ENCODE results near the gene HCST. TPM values are rescaled to one million over a fixed set of nuclear protein-coding genes. Genes with fewer than 3 reads are reported as not detected.

HCST gene
- total RNA-seq, 1 donor from 2014 or later, result 9.1 TPM

GRCh38 chr19:35895911-35896642, 6.3 kb upstream of the HCST start:
- TF ChIP-seq POLR2AphosphoS5 (IDR thresholded peaks at IDR 0.05; ENCODE audit: insufficient read depth in 1 of 2, low read depth in 1 of 2) (no peak), POLR2A (IDR thresholded peaks at IDR 0.05) (no peak), CTCF (IDR thresholded peaks at IDR 0.05) (no peak)
- H3K36me3 ChIP-seq, result peaks cover 0 to 43% of the 10 kb centered on the region in 2 donors
- H3K4me1 ChIP-seq, result peaks cover 22% of the 10 kb centered on the region
- H3K27me3 ChIP-seq, result no peaks in the 10 kb centered on the region
- no peak overlapping the region for H3K4me3 ChIP-seq
- intact Hi-C loops (cut with DNase I), result no loop called here
- no peaks in the 10 kb centered on the region for H3K9me3 ChIP-seq
- no peak overlapping the region for H3K27ac ChIP-seq
- DNase-seq (ENCODE audit: extremely low spot score in 2 of 2), result no peak

GRCh38 chr19:35896643-35897040, 5.7 kb upstream of the HCST start:
- Histone ChIP-seq H3K27ac (no peak overlapping the region), H3K36me3 (peaks cover 0 to 41% of the 10 kb centered on the region in 2 donors), H3K27me3 (no peaks in the 10 kb centered on the region), H3K9me3 (no peaks in the 10 kb centered on the region), H3K4me3 (no peak overlapping the region), H3K4me1 (peaks cover 28% of the 10 kb centered on the region)
- intact Hi-C loops (cut with DNase I), result no loop called here
- no peak for DNase-seq (ENCODE audit: extremely low spot score in 2 of 2)
- TF ChIP-seq POLR2AphosphoS5 (IDR thresholded peaks at IDR 0.05; ENCODE audit: insufficient read depth in 1 of 2, low read depth in 1 of 2), result no peak
- TF ChIP-seq CTCF (IDR thresholded peaks at IDR 0.05), result no peak
- TF ChIP-seq POLR2A (IDR thresholded peaks at IDR 0.05), result no peak

- TF ChIP-seq POLR2A (IDR thresholded peaks at IDR 0.05), result no peak
- TF ChIP-seq POLR2AphosphoS5 (IDR thresholded peaks at IDR 0.05; ENCODE audit: insufficient read depth in 1 of 2, low read depth in 1 of 2), result no peak
- TF ChIP-seq CTCF (IDR thresholded peaks at IDR 0.05), result no peak
- H3K27ac ChIP-seq, result peak overlapping the region; percentile 85
- intact Hi-C loops (cut with DNase I), result no loop called here
- H3K4me3 ChIP-seq, result peak overlapping the region; percentile 67 to 77
- no peak for DNase-seq (ENCODE audit: extremely low spot score in 2 of 2)
- H3K9me3 ChIP-seq, result no peaks in the 10 kb centered on the region
- no peaks in the 10 kb centered on the region for H3K27me3 ChIP-seq
- peaks cover 33% of the 10 kb centered on the region for H3K4me1 ChIP-seq
- H3K36me3 ChIP-seq, result peaks cover 0 to 29% of the 10 kb centered on the region in 2 donors
Measured at GRCh38 chr19:35897706-35898451, 4.5 kb upstream of the HCST start.

- Histone ChIP-seq H3K4me1 (peaks cover 37% of the 10 kb centered on the region), H3K27me3 (no peaks in the 10 kb centered on the region), H3K4me3 (peak overlapping the region; percentile 67 to 77), H3K9me3 (no peaks in the 10 kb centered on the region), H3K27ac (peak overlapping the region; percentile 85), H3K36me3 (peaks cover 0 to 27% of the 10 kb centered on the region in 2 donors)
- intact Hi-C loops (cut with DNase I), result no loop called here
- no peak for TF ChIP-seq CTCF (IDR thresholded peaks at IDR 0.05)
- TF ChIP-seq POLR2A (IDR thresholded peaks at IDR 0.05), result no peak
- TF ChIP-seq POLR2AphosphoS5 (IDR thresholded peaks at IDR 0.05; ENCODE audit: insufficient read depth in 1 of 2, low read depth in 1 of 2), result no peak
- DNase-seq (ENCODE audit: extremely low spot score in 2 of 2), result no peak
Measured at GRCh38 chr19:35898499-35898809, 3.9 kb upstream of the HCST start.
